HK-2 (cell line): ENCODE measurements around the gene DNAJB13.
A peak's percentile ranks its signal among the peaks of the same experiment; 100 is the strongest.
"Not testable (repeated sequence)": the region's sequence is repeated elsewhere in the genome, so short reads cannot be mapped to it uniquely, and the experiment has no call there.

Experiments
- DNase-seq: peaks from one replicate; pipeline ENCODE4 v3.0.0-alpha.2; 2018; ENCODE audit not compliant: unreplicated experiment

The DNAJB13 gene

GRCh38 chr11:73976451-73977151 is 25.8 kb downstream of the DNAJB13 start:
- DNase-seq, result no peak

DNA sequence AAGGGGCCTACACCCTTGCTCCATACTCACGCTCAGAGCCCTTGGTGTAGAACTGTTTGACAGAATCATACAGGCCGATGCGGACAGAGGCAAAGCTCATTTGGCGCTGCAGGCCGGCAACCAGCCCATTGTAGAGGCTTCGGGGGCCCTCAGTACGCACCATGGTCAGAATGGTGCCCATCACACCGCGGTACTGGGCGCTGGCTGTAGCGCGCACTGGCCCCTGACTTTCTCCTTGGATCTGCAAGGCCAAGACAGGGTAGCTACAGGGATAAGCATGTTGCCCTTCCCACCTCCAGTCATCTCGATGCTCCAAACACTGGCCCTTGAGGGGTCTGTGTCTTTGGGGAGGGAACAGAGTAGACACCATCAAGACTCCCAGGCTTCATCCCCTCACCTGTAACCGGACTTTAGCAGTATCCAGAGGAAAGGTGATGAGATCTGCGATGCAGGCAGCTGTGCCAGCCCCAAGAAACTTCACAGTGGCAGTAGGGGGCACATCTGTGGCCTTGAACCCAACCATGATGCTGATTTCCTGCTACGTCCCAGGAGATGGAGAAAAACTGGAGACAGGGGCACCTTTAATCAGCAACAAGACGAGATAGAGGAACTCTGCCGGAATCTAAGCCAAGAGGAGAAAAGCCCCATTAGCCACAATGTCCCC is 27.2 kb downstream of the DNAJB13 start:
- DNase-seq, result no peak

DNA sequence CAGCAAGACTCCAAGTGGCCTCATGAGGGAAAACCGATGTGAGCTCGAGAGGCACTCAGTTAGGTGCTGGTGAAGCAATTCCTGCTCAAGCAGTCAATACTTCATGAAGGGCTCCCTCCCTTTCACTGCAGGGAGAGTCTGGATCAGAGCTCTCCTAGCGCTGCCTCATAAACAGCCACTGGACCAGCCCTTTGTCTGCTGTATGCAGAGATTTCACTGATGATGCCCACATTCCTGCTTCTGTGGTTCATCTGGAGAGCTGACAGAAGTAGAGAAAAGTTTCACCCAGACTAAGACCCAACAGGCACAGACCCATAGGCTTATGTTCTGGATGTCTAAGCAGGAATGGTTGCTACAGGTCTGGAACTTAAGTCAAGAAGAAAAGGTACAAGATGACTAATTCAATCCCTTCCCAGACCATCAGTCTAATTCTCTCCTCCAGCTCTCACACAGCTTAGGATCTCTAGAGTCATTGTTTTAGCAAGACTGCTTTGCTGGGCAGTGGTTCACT is 27.8 kb downstream of the DNAJB13 start:
- DNase-seq, result no peak

GRCh38 chr11:73980001-73980961 is 29.5 kb downstream of the DNAJB13 start:
- no peak for DNase-seq

- no peak for DNase-seq
These were observed 30.4 kb downstream of the DNAJB13 start for GRCh38 chr11:73981051-73981805.

GRCh38 chr11:73982595-73982989 is 31.8 kb downstream of the DNAJB13 start, which contains the start of gene UCP2:
UCP2 (minus strand) TSS chr11:73982843; CDS start chr11:73978378, 4,465 bp downstream.
- peak; percentile 85 for DNase-seq

DNA sequence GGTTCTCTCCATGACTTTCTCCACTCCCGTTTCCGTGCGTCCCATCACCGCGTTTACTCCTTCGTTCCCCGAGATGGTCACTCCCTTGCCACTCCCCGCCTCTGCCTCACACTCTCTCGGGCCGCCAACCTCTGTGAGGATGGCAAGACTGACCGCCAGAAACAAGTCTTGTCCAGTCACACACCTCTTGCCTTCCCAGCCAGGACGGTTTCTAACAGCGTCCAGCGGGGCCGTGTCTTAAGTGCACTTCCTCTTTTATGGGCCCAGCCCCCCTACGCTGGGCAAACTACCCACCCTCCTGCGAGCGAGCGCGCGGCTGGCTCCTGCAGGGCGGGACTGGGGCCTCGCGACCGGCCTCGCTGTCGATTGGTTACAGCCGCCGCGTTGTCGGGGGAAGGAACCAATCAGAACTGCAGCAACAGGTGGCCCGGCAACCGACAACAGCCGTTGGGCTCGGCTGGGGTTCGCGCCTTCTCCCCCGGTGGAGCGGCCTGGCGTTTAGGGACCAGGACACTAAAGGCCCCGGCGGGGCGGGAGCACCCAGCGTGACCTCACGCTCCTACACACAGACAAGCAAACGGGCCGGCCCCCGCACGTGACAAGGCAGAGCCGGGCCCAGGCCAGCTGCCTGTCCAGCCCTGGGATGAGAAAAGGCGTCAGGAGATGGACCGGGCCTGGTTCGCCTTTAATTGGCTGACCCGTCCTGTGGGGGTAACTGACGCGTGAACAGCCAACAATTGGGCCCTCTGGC is 32.3 kb downstream of the DNAJB13 start:
- DNase-seq, result peak; percentile 91

- no peak for DNase-seq
These were observed 33.1 kb downstream of the DNAJB13 start for GRCh38 chr11:73983741-73984538.

GRCh38 chr11:73985661-73986060 is 34.8 kb downstream of the DNAJB13 start:
- DNase-seq, result not testable (repeated sequence)

DNA sequence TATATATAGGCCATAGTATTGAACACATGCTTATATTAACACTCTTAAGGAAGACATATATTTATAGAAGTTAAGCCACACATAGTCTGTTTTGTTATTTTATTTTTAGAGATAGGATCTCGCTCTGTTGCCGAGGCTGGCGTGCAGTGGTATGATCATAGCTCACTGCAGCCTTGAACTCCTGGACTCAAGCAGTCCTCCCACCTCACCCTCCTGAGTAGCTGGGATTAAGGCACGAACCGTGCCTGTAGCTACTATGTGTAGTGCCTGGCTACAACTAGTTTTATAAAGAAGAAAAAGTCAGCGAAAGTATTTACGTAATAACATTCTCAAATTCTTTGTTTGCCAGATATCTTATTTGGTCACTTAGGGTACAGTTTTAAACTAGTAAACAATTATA is 37.4 kb downstream of the DNAJB13 start:
- DNase-seq, result no peak

DNA sequence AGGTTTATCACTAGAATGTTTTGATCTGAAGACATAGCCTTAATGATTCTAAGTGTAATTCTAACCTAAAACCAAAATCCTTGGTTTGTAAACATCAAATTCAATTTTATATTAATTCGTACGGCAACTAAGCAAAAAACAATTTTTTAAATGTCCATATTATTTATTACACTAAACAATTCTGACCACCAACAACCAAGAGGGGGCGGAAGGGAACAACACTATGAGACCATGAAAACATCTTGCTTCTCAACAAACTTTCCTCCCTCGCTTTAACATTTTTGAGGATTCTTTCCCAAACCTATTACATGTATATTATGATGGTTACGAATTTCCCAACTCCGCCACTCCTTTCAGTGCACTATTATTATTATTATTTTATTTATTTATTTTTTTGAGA is 38.3 kb downstream of the DNAJB13 start:
- DNase-seq, result no peak

DNA sequence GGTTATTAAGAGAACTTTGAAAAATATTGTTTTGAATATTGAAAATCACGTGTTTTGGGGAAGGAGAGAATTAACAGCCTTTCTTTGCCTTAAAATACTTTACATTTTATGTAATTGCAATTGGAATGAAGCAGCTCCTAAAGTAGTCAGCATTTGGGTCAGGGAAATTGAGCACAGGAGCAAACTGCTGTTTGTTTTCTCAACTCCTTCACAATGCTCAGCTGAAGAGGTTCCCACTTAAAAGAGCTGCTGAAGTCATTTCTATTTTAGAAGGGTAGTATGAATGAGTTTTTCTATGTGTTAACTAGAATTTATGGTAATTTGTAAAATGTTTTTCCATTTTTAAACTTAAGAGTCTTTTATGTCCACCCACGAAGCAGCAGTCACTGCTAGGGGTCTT is 39.9 kb downstream of the DNAJB13 start:
- DNase-seq, result no peak

- DNase-seq, result no peak
These were observed 40.7 kb downstream of the DNAJB13 start for GRCh38 chr11:73991471-73992006.

- no peak for DNase-seq
These were observed 44.4 kb downstream of the DNAJB13 start for GRCh38 chr11:73995247-73995646.

DNA sequence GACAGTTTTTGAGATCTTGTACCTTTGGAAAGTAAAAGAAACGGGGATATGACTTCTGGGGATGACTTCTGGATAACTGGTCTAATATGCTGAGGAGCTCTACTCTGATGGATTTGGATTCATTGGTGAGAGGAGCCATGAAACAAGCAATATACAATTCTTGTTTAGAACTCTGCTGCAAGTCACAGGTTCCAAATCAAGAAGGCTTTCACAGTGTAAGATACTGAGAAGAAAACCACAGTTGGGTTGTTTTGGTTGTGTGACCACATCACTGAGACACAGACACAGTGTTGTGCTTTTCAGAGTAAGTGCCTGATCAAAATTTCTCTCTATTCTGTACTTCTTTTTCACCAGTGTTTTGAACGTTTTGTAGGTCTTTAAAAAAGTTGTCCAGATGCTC is 44.9 kb downstream of the DNAJB13 start:
- DNase-seq, result no peak

- DNase-seq, result no peak
These were observed 45.4 kb downstream of the DNAJB13 start for GRCh38 chr11:73996161-73996747.

DNA sequence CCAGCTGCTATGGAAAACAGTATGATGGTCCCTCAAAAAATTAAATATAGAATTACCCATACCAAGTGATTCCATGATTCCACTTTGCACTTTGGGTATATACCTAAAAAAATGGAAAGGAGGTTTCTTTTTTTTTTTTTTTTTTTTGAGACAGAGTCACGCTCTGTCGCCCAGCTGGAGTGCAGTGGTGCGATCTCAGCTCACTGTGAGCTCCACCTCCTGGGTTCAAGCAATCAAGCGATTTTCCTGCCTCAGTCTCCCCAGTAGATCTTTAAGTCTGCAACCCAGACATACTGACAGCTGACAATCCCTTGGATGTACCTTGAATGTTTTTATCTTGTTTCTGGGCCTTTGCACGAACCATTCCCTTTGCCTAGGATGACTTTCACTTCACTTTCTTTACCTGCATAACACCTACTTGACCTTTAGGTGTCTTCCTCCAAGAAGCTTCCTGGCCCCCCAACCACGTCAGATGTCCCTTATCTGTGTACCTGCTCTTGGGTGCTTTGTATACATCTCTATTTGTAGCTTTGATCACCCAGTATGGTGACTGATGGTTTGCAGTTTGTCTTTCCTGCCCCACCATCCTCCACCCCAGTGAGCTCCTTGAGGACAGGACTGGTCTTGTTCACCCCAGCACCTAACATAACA is 46.4 kb downstream of the DNAJB13 start:
- DNase-seq, result no peak

DNA sequence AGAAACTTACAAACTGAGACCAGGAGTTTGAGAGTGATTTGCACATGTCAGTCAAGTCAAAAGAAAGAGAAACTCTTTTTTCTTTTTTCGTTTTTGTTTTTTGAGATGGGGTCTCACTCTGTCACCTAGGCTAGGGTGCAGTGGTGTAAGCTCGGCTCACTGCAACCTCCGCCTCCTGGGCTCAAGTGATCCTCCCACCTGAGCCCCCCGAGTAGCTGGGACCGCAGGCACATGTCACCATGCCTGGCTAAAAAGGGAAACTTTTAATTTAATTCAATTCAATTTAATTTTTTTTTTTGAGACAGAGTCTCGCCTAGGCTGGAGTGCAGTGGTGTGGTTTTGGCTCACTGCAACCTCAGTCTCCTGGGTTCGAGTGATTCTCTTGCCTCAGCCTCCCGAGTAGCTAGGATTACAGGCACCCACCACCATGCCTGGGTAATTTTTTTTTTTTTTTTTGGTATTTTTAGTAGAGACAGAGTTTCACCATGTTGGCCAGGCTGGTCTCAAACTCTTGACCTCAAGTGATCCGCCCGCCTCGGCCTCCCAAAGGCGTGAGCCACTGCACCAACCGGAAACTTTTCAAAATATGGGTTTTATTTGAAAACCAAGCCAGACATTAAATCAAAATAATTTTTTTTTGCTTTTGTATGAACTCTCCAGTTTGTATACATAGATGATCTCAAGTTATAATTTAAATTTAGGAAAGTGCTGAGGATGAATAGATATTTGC is 48.2 kb downstream of the DNAJB13 start:
- DNase-seq, result no peak
